ENCODE data around the gene MAML2.

The MAML2 gene

DNA sequence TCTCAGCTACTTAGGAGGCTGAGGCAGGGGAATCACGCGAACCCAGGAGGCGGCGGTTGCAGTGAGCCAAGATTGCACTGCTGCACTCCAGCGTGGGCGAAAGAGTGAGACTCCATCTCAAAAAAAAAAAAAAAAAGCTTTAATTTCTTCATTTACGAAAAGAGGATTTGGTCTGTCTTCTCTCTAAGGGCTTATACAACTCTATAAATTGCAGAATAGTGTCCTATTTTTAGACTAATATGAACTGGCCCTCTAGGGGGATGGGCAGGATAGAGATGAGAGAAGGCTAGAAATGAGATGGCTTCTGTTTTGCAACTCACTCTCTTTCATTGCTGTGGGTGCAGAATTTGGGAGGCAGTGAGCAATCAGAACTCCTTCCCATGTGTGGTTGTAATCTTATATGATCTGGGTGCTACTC lies 11.3 kb downstream of the MAML2 start:
- H3K4me1 ChIP-seq (ENCODE audit: insufficient read depth, low read length), result peaks cover 45% of the 10 kb centered on the region
- no peaks in the 10 kb centered on the region for H3K9me3 ChIP-seq (ENCODE audit: control insufficient read depth, insufficient read depth, low read length)
- H3K9ac ChIP-seq (ENCODE audit: low read depth, low read length), result no peak overlapping the region
- no peaks in the 10 kb centered on the region for H3K36me3 ChIP-seq (ENCODE audit: insufficient read depth, low read length)

DNA sequence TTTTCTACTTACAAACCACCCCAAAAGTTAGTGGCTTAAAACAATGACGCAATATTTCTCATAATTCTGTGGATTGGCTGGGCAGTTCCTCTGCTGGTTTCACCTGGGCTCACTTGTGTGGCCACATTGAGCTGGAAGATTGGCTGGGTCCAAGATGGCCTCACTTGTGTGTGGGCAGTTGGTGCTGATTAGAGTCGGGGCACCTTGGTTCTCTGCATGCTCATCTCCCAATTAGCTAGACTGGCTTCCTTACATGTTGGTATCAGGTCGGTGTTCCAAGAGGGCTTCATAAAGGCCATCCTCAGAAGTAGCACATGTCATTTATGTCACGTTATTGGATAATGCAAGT lies 12.5 kb downstream of the MAML2 start:
- peaks cover 49% of the 10 kb centered on the region for H3K4me1 ChIP-seq (ENCODE audit: insufficient read depth, low read length)
- H3K9me3 ChIP-seq (ENCODE audit: control insufficient read depth, insufficient read depth, low read length), result no peaks in the 10 kb centered on the region
- no peak overlapping the region for H3K9ac ChIP-seq (ENCODE audit: low read depth, low read length)
- H3K36me3 ChIP-seq (ENCODE audit: insufficient read depth, low read length), result no peaks in the 10 kb centered on the region

DNA sequence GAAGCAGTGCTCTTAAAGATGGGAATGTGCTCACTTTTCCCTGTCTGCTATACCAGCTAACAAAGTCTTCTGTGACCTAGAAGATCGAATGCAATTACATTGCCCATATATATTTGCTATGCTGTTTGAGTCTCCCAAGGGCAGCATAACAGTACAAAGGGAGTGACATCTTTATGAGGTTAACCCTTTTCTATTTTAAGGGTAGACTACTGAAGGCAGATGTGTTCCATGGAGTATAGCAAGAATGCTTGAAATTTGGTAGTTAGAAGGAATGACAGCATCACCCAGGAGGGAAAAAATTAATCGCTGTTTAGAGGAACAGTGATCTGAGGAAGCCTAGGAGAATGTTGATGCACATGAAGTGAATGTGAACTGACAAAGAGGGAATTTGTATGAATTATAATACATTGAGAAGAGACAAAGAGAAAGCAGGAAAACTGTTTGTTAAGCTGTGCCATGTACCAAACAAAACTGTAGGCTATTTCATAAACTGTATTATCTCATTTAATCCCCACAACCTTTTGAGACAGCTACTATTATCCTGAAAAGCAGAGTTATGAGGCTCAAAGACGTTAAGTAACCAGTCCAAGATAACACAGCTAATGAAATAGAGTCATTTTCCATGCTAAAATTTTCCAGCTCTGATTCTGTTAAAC lies 13.0 kb downstream of the MAML2 start:
- Histone ChIP-seq H3K36me3 (ENCODE audit: insufficient read depth, low read length) (no peaks in the 10 kb centered on the region), H3K9ac (ENCODE audit: low read depth, low read length) (no peak overlapping the region), H3K4me1 (ENCODE audit: insufficient read depth, low read length) (peaks cover 49% of the 10 kb centered on the region), H3K9me3 (ENCODE audit: control insufficient read depth, insufficient read depth, low read length) (no peaks in the 10 kb centered on the region)

DNA sequence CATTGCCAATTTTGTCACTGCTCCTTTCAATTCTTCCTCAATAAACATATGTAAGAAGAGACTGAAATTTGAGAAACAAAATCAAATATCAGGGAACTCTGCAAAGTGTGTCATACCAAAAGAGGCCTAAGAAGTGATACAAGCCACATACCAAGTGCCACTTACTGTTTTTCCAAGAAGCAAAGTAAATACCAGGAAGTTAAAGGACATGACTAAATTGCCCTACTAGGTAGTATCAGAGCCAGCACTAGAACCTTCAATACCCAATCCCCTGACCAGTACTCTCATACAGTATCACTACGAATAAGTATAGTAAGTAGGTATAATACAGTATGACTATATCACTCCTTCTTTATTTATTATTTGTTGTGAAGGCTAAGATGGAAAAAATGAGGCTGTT lies 13.6 kb downstream of the MAML2 start:
- no peaks in the 10 kb centered on the region for H3K9me3 ChIP-seq (ENCODE audit: control insufficient read depth, insufficient read depth, low read length)
- peaks cover 52% of the 10 kb centered on the region for H3K4me1 ChIP-seq (ENCODE audit: insufficient read depth, low read length)
- no peak overlapping the region for H3K9ac ChIP-seq (ENCODE audit: low read depth, low read length)
- H3K36me3 ChIP-seq (ENCODE audit: insufficient read depth, low read length), result no peaks in the 10 kb centered on the region

DNA sequence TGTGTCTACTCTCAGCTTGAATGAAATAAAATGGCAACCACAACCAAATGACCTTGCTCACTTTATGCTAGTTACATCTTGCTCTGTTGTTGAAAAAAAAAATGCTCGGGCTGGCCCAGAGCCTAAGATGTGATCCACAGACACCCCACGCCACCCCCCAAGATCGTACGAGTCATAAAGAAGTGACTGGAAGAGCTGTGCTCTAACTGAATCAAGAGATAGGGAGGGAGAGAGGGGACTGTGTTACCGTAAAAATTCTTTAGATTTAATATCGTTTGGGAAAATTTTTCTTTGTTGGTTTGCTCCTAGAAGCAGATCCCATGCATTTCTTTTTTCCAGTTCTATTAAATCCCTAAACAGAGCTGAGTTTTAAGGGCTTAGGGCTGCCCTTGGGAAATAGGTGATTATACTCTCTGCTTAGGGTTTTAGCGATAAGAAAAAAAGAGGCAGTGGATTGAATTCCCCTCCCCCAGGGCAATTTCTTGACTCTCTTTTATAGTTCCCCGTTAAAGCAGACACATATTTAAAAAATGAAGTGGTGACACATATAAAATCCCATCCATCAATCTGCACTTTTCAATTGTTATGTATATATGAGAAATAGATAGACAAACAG lies 14.5 kb downstream of the MAML2 start:
- Histone ChIP-seq H3K4me1 (ENCODE audit: insufficient read depth, low read length) (peaks cover 53% of the 10 kb centered on the region), H3K9ac (ENCODE audit: low read depth, low read length) (no peak overlapping the region), H3K36me3 (ENCODE audit: insufficient read depth, low read length) (no peaks in the 10 kb centered on the region), H3K9me3 (ENCODE audit: control insufficient read depth, insufficient read depth, low read length) (no peaks in the 10 kb centered on the region)

DNA sequence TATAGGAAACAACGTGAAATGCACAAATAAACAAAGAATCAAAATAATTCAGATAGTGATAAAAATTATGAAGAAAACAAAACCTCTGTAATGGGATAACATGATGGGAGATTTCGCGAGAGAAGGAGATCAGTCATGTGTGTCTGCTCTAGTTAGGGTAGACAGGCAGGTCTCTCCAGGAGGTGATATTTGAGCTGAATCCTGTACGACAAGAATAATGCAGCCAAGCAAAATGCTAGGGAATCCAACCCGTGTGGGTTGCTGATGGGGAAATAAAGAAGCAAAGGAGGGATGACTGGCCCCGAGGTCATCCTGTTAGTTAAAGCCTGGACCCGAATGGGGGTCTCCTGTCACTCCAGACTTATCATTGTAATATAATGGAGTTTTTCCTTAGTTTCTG lies 16.0 kb downstream of the MAML2 start:
- H3K9ac ChIP-seq (ENCODE audit: low read depth, low read length), result no peak overlapping the region
- no peaks in the 10 kb centered on the region; the same call in 1 of the 2 replicates for H3K36me3 ChIP-seq (ENCODE audit: insufficient read depth, low read length)
- no peaks in the 10 kb centered on the region for H3K9me3 ChIP-seq (ENCODE audit: control insufficient read depth, insufficient read depth, low read length)
- peaks cover 39% of the 10 kb centered on the region for H3K4me1 ChIP-seq (ENCODE audit: insufficient read depth, low read length)

DNA sequence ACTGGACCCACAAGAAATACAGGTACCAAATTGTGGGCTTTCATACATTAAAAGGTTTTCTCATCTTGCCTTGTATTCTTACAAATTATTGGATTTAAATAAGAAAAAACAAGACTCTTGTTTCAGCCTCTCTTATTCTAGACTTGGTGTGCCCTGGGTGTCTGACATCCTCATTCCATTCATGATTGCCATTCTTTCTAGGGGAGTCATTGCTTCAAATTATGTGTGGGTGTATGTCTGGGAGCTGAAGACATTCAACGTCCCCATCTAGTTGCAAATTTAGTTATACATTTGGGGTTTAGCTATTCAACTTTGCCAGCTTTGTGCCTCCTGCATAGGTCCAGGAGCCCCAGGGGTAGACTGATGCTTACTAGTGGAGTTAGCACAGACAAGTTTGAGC lies 18.1 kb downstream of the MAML2 start:
- no peaks in the 10 kb centered on the region for H3K9me3 ChIP-seq (ENCODE audit: control insufficient read depth, insufficient read depth, low read length)
- H3K9ac ChIP-seq (ENCODE audit: low read depth, low read length), result no peak overlapping the region
- peaks cover 35% of the 10 kb centered on the region for H3K4me1 ChIP-seq (ENCODE audit: insufficient read depth, low read length)
- no peaks in the 10 kb centered on the region; the same call in 1 of the 2 replicates for H3K36me3 ChIP-seq (ENCODE audit: insufficient read depth, low read length)

DNA sequence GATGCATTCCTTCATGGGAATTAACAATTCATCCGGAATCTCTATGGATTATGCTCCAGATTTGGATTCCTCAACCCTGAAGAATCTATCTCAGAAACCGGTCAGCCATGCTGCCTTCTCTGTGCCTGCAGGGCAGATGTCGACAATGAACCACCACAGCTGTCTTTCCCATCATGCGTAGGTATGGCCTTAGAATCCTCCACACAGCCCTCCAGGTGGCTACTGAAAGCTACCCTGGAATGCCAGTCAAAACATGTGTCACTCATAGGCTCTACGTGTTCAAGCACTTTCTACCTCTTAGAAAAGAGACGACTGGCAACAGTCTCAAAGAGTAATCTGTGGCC lies 19.4 kb downstream of the MAML2 start:
- Histone ChIP-seq H3K9ac (ENCODE audit: low read depth, low read length) (no peak overlapping the region), H3K36me3 (ENCODE audit: insufficient read depth, low read length) (no peaks in the 10 kb centered on the region; the same call in 1 of the 2 replicates), H3K9me3 (ENCODE audit: control insufficient read depth, insufficient read depth, low read length) (no peaks in the 10 kb centered on the region), H3K4me1 (ENCODE audit: insufficient read depth, low read length) (peaks cover 23% of the 10 kb centered on the region)

DNA sequence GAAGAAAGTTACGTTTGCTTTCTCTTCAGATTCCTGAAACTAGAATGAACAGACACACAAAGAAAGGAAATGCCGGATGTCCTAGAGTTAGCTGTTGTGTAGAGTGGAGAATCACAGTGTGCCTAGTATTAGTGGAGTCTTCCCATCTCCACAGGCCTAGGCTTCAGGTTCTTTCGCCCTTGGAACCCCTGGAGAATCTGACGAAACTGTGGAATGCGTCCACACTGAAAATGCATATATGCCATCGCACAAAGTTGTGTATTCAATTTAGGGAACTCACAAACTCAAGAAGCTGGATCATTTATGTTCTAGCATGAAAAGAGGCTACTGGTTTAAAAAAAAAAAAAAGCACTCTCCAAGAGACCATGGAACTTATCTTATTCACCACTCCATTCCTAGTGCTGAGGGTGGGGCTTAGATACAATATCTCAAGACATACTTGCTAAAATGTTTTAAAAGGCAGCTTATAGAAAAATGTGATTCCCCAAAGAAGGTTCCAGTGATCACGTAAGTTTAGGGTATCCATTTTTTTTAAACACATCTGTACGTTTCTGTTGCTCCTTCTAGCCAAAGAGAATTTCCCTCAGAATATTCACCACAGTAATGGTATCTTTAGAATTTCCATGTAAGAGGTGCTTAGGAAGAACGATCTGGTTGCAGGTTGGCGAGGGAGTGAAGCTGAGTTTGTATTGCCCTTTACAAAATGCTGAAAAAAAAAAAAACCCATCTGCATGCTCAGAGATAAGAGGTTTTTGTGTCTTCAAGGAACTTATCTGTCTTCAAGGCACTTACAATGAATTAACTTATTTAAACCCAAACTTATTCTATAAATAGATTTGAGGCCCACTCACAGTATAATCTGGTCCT lies 20.0 kb downstream of the MAML2 start:
- Histone ChIP-seq H3K36me3 (ENCODE audit: insufficient read depth, low read length) (no peaks in the 10 kb centered on the region; the same call in 1 of the 2 replicates), H3K9me3 (ENCODE audit: control insufficient read depth, insufficient read depth, low read length) (no peaks in the 10 kb centered on the region), H3K9ac (ENCODE audit: low read depth, low read length) (no peak overlapping the region), H3K4me1 (ENCODE audit: insufficient read depth, low read length) (peaks cover 22% of the 10 kb centered on the region)

DNA sequence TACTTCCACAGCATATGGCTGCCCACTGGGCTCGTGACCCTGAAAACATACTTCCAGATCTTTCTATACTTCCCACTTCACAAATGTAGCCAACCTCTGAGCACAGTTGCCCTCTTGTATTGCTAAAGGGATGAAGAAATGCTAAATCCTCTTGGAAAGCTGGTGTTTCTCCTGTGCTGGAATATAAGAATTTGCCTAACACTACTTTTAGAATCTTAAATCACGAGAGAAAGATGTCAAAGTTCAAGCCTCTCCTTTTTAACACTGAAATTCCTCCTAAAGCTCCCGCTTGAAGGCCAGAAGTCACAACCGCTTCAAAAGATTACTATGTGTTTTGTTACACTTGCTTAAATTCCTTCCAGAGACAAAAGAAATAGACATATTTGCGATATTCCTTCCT lies 21.9 kb downstream of the MAML2 start:
- Histone ChIP-seq H3K9me3 (ENCODE audit: control insufficient read depth, insufficient read depth, low read length) (no peaks in the 10 kb centered on the region), H3K9ac (ENCODE audit: low read depth, low read length) (no peak overlapping the region), H3K36me3 (ENCODE audit: insufficient read depth, low read length) (no peaks in the 10 kb centered on the region; the same call in 1 of the 2 replicates), H3K4me1 (ENCODE audit: insufficient read depth, low read length) (peaks cover 26% of the 10 kb centered on the region)

DNA sequence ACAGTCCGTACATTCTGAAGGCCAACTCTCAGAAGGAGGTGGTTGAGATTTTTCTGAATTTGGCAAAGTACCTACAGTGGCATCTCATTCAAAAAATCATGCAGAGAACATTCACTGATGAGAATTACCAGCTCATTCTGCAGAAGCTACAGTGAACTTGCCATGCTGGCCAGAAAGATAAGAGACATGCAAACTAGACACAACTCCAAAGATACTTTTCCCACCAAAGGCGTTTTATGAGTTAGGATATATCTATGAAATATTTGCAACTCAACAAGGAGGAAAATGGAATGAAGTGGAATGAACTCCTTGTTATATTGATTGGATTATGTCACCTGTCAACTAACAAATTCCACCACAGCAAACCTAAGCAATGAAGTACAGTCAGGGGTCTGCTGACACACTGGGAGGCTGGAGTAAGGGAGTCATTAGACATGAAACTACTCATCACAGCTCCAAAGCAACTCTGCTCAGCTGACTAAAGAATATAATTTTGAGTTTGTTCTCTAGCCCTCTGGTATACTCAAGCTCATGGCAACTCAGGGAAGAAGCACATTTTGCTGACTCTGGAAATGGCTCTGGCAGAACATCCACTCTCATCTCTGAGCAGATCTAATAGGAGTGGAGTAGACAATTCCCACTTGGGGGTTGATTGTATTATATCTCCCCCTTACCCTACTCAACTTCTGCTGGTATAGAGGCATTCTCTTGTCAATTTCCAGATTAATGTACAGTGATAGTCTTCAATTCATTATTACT lies 22.9 kb downstream of the MAML2 start:
- no peaks in the 10 kb centered on the region for H3K9me3 ChIP-seq (ENCODE audit: control insufficient read depth, insufficient read depth, low read length)
- H3K9ac ChIP-seq (ENCODE audit: low read depth, low read length), result no peak overlapping the region
- H3K36me3 ChIP-seq (ENCODE audit: insufficient read depth, low read length), result no peaks in the 10 kb centered on the region; the same call in 1 of the 2 replicates
- peaks cover 16% of the 10 kb centered on the region for H3K4me1 ChIP-seq (ENCODE audit: insufficient read depth, low read length)

DNA sequence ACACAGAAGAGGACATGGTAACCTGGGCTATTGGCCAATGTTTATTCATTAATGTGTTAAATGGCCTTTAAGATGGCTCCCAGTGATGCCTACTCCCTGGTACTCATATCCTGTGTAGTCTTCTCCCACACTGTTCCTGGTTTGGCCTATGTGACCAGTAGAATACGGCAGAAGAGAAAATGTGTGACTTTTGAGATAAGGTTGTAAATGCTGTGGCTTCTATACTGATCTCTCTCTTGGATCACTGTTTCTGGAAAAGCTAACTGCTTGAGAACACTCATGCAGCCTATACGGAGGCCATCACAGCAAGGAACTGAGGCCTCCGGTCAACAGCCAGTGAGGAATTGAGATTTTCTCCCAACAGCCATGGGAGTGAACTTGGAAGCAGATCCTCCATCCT lies 24.1 kb downstream of the MAML2 start:
- Histone ChIP-seq H3K4me1 (ENCODE audit: insufficient read depth, low read length) (peaks cover 20% of the 10 kb centered on the region), H3K36me3 (ENCODE audit: insufficient read depth, low read length) (no peaks in the 10 kb centered on the region; the same call in 1 of the 2 replicates), H3K9ac (ENCODE audit: low read depth, low read length) (no peak overlapping the region), H3K9me3 (ENCODE audit: control insufficient read depth, insufficient read depth, low read length) (no peaks in the 10 kb centered on the region)

DNA sequence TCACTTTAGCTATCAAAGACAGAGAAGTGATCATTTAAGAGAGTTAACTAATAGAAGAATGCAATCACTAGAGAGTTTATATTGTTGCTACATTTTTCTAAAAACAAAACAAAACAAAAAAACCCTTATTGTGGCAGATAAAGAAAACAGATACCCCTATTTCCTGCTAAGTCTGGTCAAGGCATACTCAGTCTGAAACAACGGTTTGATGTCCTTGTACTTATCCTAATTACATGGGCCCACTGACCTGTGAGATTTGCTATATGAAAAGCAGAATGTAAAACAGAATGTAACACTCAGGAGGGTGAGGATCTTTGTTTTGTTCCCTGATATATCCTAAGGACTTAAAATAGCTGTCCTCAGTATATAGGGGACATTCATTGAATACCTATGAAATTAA lies 24.6 kb downstream of the MAML2 start:
- Histone ChIP-seq H3K36me3 (ENCODE audit: insufficient read depth, low read length) (no peaks in the 10 kb centered on the region; the same call in 1 of the 2 replicates), H3K9me3 (ENCODE audit: control insufficient read depth, insufficient read depth, low read length) (no peaks in the 10 kb centered on the region), H3K9ac (ENCODE audit: low read depth, low read length) (no peak overlapping the region), H3K4me1 (ENCODE audit: insufficient read depth, low read length) (peaks cover 21% of the 10 kb centered on the region)

DNA sequence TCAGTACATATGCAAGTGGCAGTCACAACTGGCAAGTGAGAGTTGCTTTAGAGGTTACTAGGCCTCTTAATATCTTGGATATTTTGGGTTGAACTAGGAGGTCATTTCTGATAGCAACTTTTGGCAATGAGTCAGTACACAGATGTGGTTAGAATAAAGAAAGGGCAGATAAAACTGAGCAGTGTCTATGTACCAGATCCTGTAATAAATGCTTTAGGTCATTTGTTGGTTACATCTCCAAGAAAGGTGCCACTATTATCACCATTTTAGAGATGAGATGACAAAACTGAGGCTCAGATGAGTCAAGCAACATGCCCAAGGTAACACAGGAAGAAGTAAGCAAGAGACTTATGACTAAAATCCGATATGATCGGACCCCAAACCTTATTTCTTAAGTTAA lies 25.0 kb downstream of the MAML2 start:
- no peaks in the 10 kb centered on the region for H3K9me3 ChIP-seq (ENCODE audit: control insufficient read depth, insufficient read depth, low read length)
- peaks cover 25% of the 10 kb centered on the region for H3K4me1 ChIP-seq (ENCODE audit: insufficient read depth, low read length)
- H3K9ac ChIP-seq (ENCODE audit: low read depth, low read length), result no peak overlapping the region
- no peaks in the 10 kb centered on the region; the same call in 1 of the 2 replicates for H3K36me3 ChIP-seq (ENCODE audit: insufficient read depth, low read length)
